ENCODE results near the gene MEF2D.

DNA sequence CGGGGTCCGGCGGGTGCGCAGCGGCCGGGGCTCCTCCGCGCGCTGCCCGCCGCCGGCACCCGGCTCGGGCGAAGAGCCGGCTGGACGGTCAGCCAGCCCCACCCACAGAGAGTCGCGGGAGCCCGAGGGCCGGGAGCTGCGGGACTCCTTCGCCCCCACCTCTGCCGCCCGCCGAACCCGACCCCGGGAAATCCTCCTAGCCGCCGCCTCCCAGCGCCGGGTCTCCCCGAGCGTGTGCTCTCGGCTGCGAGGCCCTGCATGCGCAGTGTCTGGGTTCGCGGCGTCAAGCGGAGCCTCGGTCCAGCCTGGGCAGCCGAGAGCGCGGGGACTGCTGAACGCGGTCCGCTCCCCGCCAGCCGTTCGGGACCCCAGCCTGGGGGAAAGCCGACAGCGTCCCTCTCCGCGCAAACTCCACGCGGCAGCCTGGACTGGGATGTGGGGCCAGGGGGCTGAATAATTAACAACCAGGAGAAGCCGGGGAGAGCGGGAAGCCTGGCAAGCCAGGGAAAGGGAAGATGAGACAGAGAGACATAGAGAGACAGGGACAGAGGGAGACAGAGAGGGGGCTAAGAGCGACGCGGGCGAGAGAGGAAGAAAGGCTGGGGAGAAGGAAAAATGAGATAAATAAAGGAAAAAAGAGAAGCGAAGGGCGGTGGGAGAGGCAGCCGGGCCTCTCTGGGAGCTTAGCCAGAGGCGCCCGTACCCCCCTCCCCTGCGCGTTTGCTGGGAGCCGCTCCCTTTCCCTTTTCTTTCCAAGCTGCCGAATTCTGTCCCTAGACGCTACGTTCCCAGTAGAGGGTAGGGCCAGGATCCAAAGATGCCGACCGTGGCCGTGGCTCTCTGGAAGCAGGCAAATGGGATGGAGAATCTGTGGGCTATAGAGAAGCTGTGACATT is 64.2 kb downstream of the MEF2D start:
- TF ChIP-seq, protein P1, sequence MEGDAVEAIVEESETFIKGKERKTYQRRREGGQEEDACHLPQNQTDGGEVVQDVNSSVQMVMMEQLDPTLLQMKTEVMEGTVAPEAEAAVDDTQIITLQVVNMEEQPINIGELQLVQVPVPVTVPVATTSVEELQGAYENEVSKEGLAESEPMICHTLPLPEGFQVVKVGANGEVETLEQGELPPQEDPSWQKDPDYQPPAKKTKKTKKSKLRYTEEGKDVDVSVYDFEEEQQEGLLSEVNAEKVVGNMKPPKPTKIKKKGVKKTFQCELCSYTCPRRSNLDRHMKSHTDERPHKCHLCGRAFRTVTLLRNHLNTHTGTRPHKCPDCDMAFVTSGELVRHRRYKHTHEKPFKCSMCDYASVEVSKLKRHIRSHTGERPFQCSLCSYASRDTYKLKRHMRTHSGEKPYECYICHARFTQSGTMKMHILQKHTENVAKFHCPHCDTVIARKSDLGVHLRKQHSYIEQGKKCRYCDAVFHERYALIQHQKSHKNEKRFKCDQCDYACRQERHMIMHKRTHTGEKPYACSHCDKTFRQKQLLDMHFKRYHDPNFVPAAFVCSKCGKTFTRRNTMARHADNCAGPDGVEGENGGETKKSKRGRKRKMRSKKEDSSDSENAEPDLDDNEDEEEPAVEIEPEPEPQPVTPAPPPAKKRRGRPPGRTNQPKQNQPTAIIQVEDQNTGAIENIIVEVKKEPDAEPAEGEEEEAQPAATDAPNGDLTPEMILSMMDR (IDR thresholded peaks at IDR 0.05): no peak
- no peak for TF ChIP-seq POLR2A (IDR thresholded peaks at IDR 0.05)

Data from adrenal gland (tissue), 5 donors.